ENCODE results near the gene ATG14.
"Not testable (repeated sequence)": the region's sequence is repeated elsewhere in the genome, so short reads cannot be mapped to it uniquely, and the experiment has no call there.

ATG14 gene

DNA sequence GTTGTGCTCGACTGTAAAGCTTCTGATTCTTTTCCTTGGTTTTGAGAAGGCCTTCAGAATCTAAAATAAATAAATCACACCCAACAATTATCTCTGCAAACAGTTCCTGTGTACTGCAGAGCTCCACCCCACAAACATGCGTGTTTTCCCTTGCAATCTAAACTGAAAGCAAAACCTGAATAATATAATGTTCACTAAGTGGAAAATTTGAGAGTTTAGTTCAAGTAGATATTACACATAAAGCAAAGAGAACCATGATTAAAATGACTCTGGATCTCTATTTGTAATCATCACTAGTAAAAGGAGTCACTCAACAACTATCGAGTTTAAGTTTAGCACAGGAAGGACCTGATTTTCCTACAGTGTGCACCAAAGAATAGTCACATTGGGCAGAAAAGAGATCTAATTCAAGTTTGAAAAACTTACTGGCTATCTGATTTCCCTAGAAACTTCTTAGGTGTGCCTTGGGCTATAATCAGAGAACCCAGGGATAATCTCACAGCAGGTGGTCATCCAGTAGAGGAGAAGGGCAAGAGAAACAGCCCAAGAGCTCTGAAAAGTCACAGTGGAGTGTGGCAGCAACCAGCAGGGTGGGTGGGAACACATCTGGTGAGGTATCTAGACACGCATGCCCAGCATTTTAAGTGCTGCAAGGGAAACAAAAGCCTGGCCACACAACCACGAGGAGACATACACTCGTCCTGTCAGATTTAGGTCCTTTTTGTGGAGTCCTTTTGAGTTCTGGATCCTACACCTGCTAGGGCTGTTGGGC is 25.4 kb downstream of the ATG14 start:
- DNase-seq (ENCODE audit: low read depth) = no peak

DNA sequence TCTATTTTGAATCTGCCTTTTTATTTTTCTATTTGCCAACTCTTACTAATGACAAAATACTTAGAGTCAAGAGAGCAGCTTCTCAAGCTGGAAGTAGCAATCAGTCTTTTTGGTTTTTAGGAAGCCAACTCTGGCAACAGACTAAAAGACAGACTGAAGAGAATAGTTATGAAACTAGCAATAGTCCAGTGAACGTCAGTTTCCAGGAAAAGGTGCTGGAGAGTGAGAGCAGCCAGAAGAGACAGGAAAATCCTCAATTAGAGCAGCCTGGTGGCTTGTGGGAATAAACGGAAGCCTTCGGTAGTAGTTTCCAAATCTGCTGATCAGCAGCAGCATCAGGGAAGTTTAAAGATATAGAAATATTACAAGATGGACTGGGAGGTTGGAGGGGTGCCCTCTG is 27.1 kb downstream of the ATG14 start:
- no peak for DNase-seq (ENCODE audit: low read depth)

DNA sequence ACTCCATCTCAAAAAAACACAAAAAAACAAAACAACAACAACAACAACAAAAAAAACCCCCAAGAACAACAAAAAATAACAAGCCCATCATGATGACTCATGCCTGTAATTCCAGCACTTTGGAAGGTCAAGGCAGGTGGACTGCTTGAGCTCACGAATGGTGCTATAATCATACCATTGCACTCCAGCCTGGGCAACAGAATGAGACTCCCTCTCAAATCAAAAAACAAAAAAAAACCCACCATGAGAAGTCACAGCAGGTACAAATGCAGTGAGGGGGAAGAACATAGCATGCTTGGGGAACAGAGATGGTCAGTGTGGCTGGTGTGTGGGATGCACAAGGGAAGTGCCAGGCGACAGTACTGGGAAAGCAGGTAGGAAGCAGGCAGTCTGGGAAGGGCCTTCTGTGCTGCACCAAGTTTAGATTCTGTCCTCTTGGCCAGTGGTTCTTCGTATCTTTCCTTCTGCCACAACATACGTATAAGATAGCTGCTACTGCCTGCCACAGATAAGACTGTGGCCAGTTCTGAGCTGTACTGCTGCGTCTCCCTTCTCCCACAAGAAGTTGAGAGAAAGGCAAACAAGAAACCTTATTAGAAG is 28.0 kb downstream of the ATG14 start:
- DNase-seq (ENCODE audit: low read depth) = no peak

DNA sequence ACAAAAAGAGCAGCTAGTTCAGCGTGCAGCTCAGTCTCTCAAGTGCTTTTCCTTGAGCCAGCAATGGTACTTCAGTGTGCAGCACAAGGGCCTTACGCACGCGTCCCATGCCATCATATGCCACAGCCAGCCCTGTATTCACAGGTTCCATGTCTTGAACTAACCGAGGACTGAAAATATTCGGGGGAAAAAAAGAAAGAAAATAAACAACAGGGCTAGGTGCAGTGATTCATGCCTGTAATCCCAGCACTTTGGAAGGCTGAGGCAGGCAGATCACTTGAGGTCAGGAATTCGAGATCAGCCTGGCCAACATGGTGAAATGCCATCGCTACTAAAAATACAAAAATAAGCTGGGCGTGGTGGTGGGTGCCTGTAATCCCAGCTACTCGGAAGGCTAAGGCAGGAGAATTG is 28.6 kb downstream of the ATG14 start:
- DNase-seq (ENCODE audit: low read depth) = not testable (repeated sequence)

DNA sequence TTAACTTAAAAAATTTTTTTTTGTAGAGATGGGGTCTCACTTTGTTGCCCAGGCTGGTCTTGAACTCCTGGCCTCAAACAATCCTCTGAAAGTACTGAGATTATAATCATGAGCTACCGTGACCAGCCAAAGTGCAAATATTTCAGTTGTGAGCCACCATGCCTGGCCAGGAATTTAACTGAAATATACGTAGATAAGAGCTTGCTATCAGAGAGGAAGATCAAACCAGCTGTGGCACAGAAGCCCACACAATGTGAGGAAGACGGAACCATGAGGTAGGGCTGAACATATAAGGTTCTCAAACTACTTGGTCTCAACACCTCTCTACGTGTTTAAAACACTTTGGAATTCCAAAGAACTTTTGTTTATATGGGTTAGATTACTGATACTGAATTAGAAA is 29.1 kb downstream of the ATG14 start:
- no peak for DNase-seq (ENCODE audit: low read depth)

DNA sequence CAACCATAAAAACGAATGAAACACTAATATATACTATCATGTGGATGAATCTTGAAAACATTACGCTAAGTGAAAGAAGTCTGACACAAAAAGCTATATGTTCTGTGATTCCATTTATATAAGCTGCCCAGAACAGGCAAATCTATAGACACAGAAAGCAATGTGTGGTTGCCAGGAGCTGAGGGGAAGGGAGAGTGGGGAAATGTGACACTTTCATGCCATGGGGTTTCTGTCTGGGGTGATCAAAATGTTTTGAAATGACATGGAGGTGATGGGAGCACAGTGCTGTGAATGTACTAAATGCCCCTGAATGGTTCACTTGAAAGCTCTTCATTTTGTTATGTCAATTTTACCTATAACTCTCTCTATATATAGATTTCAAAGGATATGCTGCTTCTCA is 30.1 kb downstream of the ATG14 start:
- DNase-seq (ENCODE audit: low read depth) = no peak

DNA sequence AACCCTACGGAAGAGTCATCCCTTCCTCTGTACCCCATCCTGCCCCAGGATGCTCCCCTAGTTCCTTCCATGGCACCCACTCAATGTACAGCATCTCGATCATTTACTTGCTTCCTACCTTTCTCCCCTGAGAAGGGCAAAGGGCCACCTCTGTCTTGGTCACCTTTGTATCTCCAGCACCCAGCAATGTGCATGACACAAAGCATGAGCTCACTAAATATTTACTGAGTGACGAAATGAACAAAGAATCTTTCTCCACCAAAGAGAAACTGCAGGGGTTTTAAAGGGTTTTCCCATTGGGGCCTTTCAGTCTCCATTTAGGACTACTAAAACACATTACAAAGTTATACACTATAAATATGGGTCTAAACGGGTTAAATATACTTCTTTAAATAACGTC is 30.6 kb downstream of the ATG14 start:
- no peak for DNase-seq (ENCODE audit: low read depth)

DNA sequence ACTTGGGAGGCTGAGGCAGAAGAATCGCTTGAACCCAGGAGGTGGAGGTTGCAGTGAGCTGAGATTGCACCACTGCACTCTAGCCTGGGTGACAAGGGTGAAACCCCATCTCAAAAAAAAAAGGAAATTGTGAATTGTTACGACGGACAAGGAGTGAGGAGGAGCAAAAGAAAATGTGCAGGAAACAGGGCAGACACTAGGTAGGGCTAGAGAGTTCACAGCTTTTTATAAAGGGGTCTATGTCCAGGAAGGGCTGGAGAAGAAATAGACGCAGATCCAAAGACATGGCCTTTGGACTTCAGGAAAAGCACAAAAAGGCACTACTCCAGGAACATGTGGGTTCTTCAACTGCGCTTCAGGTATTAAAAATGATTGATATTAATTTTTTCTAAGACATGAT is 34.4 kb downstream of the ATG14 start:
- no peak for DNase-seq (ENCODE audit: low read depth)

DNA sequence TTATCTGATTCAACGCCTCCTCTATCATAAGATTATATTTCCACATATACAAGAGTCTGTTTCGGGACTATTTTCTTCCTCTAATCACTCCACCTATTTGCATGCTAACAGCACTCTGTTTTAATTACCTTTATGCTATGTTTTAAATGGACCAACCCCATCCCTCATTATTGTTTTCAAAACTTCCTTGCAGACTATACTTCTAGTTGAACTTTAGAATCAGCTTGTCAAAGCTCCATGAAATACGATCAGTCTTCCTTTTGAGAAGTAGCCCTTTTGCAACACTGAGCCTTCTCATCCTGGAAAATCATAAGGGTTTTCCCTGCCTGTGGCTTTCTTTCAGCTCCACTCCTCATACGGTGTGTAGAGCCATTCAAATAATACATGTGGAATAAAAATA is 36.9 kb downstream of the ATG14 start:
- no peak for DNase-seq (ENCODE audit: low read depth)

DNA sequence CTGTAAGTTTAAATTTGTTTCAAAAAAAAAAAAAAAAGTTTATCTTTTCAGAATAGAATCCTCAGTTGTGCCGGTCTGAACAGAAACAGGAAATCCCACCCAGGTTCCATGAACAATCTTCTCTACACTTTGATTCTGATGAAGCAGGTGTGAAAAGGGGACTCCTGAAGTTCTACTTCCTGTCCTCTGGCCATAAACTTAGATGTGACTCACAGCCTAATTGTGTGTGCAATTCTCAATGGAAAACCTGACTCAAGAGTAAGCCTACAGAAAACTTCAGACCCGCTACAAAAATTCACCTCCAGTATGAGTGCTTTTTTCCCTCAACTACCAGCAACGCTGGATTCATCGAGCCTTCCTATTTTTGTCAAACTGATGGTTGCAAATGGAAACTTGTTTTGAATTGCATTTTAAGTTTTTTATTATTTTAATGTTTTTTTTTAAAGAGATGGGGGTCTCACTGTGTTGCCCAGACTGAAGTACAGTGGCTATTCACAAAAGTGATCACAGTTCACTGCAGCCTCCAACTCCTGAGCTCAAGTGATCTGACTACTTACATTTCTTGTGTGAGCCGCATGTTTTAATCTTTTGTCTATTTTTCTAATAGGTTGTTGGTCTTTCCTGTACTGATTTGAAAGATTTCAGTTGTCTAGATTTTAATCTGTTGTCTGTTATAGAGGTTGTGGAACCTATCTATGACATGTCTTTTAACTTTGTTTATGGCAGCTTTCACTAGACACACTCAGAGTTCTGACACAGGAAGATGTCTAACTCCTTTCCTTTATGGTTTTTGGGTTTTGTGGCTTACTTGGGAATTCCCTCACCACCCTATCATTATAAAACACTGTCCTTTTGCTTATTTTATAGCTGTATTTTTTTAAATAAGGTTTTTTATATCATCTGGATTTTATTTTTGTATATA is 37.6 kb downstream of the ATG14 start:
- peak; percentile 9 for DNase-seq (ENCODE audit: low read depth)

DNA sequence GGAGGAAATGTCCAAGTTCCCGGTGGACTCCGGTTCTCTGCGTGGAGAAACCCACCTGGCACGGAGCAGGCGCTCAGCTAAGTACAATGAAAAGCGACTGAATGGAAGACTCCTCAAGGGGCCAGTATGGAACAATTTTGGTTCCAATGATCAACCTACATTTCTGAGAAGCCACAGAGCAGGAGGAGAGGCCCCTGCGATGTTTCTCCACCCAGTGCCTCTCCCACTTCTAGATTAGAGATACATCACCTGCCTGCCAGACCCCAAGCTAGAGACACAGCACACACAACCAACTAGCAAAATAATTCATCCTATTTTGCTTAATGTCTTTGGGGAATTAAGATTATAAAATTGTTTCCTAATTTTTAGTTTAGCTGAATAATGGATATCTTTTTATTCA is 38.8 kb downstream of the ATG14 start:
- no peak for DNase-seq (ENCODE audit: low read depth)

DNA sequence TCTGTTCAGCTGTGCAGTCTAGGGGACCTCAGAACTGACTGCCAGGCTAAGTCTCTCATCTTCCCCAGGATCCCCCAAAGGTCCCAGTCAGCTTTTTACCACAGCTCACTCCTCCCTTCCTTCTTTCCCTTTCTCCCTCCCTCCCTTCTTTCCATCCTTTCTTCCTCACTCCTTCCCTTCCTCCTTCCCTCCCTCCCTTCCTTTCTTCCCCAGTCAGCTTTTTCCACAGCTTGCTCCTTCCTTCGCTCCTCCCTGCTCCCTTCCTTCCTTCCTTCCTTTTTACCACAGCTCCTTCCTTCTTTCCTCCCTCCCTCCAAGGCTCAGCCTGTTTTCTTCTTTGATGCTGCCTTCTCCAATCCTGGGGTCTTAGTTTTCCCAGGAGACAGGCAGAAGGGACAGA is 39.2 kb downstream of the ATG14 start:
- no peak for DNase-seq (ENCODE audit: low read depth)

DNA sequence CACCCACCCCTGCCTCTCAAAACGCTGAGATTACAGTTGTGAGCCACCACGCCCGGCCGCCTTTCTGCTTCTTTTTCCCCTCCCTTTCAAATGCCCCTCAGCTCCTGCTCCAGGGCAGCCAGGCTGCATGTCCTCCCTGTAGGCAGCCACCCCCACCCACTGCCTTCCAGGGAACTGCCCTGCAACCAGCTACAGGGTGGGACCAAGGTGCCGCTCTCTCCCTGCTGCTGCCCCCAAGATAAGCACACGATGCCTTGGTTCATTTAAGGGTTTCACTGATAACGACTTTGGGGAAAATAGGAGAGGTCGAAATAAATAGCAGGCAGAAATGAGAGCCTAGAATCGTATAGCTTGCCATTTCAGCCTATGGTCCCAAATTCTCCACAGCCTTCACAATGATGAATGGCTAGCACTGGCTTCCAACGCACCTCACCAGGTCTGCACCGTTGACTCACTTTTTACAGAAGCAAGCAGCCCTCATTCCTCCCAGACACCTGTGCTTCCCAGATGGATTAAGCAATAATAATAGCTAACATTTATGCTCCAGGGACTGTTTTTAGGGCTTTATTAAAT is 40.7 kb downstream of the ATG14 start:
- no peak for DNase-seq (ENCODE audit: low read depth)

DNA sequence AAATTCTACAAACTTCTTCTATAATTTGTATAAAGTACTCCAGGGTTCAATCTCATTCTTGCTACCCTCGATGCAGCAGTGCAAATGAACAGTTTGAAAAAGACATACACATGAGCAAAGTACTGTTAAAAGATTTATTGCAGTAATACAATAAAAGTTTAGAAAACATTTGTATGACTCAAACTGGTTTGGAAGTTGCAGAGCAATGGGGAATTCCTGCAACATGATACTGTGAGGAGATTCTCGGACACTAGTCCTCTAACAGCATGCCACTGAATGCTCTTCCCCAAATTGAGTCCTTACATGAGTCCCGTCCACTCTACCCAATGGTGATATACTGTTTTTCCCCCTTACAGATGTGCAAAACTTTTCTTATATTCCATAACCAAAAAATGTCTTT is 45.4 kb downstream of the ATG14 start:
- DNase-seq (ENCODE audit: low read depth) = no peak

DNA sequence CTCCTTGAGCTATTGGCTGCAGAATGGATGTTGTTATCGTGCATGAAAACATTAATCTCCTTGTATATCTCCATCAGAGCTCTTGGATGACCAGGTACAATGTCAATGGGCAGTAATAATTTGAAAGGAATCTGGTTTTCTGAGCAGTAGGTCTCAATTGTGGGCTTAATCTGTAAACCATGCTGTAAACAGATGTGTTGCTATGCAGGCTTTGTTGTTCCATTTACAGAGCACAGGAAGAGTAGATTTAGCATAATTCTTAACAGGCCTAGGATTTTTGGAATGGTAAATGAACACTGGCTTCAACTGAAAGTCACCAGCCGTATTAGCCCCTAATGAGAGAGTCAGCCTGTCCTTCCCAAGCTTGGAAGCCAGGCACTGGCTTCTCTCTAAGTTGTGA is 50.4 kb downstream of the ATG14 start:
- DNase-seq (ENCODE audit: low read depth) = no peak

DNA sequence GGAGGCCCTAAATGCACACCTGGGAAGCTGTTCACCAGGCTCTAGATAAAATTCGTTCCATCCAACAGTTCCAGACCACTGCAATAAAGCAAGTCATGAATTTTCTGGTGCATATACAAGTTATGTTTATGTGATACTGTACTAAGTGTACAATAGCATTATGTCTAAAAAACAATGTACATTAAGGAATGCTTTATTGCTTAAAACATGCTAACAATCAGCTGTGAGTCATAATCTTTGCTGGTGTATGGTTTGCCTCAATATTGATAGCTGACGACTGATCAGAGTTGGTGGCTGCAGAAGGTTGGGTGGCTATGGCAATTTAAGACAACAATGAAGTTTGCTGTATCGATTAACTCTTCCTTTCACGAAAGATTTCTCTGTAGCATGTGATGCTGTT is 52.3 kb downstream of the ATG14 start:
- no peak for DNase-seq (ENCODE audit: low read depth)

DNA sequence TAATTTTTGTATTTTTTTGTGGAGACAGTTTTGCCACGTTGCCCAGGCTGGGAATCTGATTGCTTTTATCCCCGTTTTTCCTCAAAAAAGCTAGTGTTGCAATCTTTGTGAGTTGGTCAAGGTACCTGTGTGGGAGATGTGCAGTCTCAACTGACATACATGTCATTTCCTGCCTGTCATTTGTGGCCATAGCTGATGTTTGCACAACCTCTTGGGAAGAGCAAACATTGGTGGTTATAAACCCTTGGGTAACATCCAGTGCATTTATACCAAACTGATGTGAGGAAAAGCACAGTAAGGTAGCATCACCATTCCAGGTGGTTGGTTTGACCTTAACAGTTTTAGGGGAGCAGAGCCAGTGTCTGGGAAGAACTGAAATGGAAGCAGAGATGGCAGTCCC is 54.7 kb downstream of the ATG14 start:
- no peak for DNase-seq (ENCODE audit: low read depth)

DNA sequence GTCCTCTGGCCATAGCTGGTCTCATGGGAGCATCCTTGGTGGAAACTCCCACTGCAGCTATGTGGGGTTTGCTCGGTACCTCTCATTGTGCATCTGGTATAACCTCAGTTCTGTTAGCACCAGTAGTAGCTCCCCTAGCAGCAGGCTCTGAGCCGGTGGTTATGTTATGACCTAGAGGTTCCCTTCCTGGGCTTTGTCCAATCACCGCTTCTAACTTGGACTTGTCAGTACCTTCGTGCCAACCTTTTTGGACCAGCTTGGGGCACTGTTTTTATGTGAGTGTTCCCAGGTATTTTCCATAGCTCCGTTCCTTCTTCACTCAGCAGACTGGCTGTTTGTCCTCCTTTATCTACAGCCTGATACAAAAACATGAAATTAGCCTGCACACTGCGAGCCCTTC is 55.7 kb downstream of the ATG14 start:
- DNase-seq (ENCODE audit: low read depth) = no peak

DNA sequence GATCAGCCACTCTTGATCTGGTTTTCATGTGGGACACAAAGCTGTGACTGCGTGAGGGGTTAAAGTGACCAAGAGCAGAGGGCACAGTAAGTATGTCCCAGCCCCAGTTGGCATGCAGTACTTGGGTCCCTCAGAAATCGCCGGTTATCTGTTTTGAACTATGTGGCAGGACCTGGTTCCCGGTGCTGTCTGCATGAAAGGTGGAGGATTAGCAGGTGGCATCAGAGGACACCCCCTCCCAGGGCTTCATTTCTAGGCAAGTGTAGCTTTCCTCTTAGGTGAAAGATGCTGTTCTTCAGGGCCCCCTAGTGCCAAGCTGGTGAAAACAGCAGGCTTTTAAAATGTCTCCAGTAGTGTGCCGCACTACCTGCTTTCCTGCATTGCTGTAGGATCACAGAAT is 57.1 kb downstream of the ATG14 start:
- DNase-seq (ENCODE audit: low read depth) = peak; percentile 47

DNA sequence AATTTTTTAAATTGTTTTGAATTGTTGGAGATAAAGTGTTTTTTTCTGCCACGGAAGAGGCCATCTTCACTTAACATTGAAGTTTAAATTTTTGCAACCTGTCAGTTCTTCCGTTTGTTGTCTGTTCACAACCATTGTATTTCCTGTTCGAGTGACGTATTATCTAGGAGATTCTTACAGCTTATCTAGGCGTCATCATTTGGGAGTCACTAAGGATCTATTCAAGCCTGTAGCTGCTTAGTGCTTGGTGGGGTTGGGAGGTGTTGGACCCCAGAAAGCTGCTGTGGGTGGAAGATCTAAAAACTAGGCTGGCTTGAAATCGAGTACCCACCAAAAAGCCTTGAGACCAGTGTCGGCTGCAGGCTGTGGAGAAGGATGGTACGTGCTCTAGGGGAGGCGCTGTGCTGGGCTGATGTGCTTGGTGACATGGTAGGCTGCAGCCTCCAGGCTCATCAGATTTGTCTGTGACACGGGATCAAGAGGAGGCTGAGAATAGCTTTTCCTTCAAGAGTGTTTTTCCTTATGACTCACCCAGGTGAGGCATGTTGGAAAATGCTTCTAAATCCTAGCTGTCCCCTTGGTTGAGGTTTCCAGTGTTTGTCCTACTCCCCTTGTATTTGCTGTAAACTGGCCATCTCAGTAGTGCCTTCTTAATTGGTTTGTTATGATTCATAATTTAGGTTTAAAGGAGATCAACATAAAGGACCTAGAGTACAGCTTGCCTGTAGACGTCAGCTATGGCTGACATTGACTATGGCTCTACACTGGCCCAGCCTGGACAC is 57.8 kb downstream of the ATG14 start:
- no peak for DNase-seq (ENCODE audit: low read depth)

DNA sequence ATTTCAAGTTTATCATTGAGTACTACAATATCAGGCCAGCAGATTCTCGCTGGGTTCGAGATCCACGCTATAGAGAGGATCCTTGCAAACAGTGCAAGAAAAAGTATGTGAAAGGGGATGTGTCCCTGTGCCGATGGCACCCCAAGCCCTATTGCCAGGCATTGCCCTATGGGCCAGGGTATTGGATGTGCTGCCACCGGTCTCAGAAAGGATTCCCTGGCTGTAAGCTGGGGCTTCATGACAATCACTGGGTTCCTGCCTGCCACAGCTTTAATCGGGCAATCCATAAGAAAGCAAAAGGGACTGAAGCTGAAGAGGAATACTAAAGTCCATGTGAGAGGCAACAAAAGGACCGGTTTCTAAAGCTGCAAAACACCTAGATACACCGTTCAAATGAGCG is 59.4 kb downstream of the ATG14 start:
- DNase-seq (ENCODE audit: low read depth) = no peak

DNA sequence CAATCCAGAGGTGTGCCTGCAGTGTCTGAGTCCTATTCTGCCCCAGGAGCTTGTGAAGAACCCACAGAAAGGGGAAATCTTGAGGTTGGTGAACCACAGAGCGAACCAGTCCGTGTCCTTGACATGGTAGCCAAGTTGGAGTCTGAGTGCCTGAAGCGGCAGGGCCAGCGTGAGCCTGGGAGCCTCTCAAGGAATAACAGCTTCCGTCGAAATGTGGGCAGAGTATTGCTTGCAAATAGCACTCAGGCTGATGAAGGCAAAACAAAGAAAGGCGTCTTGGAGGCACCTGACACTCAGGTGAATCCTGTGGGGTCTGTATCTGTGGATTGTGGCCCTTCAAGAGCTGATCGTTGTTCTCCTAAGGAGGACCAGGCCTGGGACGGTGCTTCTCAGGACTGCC is 60.5 kb downstream of the ATG14 start:
- DNase-seq (ENCODE audit: low read depth) = no peak

Measured in T-helper 22 cell (primary cell).